GM19238 (cell line): ENCODE measurements around the gene HPS4.
"Not testable (repeated sequence)": the region's sequence is repeated elsewhere in the genome, so short reads cannot be mapped to it uniquely, and the experiment has no call there.

Experiments
- DNase-seq: peaks from one replicate; pipeline ENCODE4 v3.0.0; 2011; ENCODE audit warnings: low spot score; ENCODE audit not compliant: insufficient read length

Gene HPS4

DNA sequence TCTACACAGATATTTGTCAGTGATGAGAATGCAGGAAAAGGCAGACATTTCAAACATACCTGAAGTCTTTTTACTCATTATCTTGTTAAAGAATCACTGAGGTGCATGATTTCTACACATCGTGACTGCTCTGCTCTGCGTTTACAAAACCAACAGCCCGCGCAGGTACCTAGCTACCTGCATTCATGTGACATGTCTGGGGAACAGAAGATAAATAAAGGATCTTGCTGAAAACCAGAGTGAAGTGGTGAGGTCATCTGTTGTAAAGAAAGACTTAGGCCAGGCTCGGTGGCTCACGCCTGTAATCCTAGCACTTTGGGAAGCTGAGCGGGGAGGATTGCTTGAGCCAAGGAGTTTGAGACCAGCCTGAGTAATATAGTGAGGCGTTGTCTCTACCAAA lies 38.8 kb downstream of the HPS4 start:
- DNase-seq = no peak

DNA sequence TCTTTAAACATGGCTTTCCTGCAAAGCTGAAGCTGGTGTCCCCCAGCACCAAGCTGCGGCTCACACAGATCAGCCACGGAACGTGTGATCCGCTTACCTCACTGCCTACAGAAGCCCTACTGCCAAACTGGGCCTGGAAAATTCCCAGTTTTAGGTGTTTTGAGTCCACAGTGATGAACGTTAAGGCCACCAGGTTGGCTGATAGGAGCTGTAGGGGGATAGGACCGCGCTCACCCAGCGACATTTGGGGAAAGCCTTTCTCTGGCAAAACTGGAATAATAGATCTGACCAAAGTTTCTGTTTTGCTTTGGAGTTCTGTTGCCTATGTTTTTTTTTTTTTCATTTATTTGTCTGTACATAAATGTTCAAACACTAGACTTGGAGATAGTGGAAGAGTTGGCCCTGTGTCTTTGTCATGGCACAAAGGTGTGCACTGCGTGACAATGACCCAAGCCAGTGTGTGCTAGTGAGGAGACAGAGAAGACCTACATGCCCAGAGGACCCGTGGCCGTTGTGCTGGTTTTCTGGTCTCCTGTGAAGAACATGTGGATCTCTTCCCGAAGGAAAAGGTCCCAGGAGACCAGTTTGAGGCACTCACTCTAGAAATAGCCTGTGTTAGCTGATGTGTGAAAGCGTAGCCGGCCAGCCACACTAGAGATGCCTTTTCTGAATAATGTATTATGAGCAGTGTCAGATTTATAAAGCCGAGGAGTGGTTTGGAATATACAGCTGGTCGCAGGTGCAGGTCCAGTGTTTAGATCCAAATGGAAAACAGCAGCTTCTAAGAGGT lies 39.5 kb downstream of the HPS4 start:
- no peak for DNase-seq

DNA sequence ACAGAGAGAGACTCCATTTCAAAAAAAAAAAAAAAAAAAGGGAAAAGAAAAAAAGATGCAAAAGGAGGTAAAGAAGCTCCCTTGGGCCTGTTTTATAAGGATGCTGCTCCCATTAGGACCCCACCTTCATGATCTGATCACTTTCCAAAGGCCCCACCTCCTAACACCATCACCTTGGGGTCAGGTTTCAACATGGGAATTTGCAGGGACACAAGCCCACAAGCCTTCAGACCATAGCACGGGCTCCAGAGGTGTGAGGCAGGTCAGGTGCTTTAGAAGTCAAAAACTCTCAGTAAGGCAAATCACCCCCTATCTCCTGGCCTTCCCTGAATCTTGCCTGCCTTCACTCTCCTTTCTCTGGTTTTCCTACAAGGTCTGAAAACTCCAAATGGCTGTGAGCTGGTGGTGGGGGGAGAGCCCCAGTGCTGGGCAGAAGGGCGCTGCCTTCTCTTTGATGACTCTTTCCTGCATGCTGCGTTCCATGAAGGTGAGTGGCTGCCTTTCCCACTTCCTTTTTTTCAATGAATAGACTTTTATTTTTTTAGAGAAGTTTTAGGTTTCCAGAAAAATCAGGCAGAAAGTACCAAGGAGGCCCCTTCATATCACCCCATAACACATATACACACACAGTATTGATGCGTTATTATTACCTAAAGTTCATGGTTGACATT lies 41.4 kb downstream of the HPS4 start:
- no peak for DNase-seq

DNA sequence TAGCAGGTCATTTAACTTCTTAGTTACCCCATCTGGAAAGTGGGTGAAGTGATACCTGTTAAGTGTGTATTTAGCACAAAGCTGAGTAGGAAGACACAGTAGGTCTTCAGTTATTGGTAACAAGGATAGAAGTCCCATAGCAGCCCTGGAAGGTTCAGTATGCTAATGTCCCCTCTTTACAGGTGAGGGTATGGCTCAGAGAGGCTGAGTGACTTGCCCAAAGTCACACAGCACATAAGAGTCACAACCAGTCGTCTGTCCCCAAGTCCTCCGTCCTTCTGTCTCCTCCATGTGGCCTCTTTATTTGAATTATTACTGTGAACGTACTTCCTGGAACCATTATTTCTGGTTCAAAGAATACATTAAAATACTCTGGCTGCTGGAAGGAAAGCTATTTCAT lies 44.0 kb downstream of the HPS4 start:
- DNase-seq = no peak

DNA sequence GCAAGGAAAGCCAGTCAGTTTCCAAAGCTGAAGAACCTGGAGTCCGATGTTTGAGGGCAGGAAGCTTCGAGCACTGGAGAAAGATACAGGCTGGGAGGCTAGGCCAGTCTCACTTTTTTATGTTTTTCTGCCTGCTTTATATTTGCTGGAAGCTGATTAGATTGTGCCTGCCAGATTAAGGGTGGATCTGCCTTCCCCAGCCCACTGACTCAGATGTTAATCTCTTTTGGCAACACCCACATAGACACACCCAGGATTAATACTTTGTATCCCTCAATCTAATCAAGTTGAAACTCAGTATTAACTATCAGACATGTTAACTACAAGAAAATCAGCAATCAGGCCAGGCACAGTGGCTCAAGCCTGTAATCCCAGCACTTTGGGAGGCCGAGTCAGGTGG lies 44.8 kb downstream of the HPS4 start:
- not testable (repeated sequence) for DNase-seq

DNA sequence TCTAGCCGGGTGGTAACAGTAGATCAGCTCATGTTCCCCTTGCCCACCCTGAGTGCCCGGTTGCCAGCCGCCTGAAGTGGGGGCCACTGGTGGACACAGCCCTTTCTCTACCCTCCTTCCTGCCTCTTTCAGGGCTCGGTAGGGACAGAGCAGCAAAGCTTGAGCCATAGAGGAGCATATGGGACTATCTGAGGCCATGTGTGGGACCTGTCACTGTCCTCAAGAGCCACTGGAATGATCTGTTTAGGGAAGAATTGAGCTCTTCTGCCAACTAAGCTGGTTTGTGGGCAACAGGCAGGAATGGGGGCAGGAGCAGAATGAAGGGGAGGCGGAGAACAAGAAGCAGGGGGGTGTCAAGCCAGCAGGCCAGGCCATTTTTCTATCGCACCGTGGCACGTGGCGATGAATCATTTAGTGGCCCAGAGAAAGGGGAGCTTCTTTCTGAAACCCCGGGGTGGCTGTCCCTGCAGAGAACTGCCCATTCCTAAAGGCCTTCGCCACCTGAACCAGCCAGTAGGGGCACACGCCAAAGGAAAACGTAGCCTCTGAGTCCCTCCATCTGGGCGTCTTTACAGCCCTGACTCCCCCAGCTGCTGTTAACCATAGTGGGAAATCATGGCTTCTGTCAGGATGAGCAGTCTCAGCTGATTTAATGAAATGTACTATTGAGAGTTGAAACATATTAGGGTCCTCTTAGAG lies 45.7 kb downstream of the HPS4 start:
- DNase-seq = no peak

DNA sequence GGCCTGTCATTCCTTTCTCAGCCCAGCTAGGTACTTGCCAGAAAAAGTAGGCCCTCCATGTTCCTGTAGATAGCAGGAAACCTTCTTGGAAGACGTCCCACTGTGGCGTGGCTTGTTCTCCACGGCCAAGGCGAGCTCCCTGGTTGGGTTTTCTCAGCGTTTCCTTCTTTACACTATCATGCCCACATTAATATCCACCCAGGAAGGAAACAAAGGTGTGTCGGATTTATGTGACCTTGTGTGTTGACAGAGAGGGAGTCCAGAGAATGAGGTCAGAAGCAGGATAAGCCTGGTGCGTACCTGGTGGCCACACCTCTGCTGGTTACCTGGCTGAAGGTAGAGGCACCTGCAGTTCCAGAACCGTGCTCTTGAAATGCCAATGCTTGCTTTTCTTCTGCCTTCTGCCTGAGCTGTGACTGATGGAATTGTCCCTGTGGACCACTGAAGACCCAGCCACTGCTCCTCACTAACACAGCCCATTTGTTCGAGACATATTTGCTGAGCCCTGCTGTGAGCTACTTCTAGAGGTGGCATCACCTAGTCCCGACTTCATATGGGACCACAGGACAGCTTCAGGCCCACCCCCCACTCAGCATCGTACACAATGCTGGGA lies 46.6 kb downstream of the HPS4 start:
- DNase-seq = no peak

DNA sequence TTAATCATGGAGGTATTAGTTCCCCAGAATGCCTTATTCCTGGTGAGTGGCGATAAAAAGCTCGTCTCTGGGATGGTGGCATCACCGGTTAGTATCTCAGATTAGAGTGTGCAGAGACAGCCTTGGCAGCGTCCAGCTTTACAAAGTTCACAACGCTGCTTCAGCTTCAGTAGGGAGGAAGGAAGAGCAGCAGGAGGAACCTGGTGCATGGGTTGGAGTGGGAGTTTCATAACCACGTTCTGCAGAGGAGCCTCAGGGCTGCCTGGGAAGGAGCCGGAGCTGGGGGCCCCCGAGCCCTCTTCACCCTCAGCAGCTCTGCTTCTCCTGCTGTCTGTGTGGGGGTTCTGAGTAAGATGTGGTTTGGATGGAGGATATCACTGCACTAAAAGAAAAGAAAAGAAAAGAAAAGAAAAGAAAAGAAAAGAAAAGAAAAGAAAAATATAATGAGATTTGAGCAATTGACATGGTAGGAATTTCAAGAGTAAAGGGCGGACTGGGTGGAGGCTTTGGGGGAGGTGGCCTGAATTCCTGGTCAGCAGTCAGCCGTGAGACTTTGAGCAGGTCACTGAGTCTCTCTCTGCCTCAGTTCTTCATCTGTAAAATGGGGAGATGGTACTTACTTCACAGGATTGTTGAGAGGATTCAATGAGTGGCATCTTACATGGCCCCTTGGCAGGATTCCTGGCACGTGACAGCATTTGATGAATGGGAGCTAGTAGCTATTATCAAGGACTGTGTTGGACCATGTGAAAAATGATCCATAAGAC lies 48.1 kb downstream of the HPS4 start:
- no peak for DNase-seq

DNA sequence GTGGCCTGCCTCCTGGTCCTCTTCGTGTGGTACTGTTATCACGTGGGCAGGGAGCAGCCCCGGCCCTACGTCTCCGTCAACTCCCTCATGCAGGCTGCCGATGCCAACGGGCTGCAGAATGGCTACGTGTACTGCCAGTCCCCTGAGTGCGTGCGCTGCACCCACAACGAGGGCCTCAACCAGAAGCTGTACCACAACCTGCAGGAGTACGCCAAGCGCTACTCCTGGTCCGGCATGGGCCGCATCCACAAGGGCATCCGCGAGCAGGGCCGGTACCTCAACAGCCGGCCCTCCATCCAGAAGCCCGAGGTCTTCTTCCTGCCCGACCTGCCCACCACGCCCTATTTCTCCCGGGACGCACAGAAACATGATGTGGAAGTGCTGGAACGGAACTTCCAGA lies 49.8 kb downstream of the HPS4 start:
- no peak for DNase-seq

DNA sequence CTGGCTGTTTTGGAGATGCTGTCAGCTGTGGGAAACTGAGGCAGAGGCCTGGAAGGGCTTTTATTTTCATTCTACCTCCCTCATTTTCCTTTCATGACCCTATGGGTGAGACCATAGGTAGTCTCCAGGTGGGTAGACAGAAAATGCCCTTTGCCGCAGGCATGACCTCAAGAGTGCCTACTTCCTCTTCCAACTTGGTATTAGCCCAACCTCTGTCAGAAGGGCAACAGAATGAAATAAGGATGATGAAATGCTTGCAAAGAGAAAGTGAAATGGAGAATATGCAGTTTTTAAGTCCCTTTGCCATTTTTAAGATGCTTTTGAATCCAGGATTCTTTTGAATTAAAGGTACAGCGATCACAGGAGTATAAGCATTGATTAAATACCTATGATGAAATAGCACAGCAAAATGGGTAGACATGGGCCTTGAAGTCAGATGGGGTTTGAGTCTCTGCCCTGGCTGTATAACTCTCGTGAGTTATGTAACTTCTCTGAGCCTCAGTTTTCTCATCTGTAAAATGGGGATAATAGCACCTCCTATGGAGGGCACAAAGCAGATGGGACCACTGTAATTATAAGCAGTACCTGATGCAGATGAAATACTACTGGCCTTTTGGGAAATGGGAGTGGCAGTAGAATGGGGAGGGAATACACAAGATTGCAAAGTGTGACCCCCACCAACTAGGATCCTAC lies 50.8 kb downstream of the HPS4 start:
- DNase-seq = peak; percentile 31

DNA sequence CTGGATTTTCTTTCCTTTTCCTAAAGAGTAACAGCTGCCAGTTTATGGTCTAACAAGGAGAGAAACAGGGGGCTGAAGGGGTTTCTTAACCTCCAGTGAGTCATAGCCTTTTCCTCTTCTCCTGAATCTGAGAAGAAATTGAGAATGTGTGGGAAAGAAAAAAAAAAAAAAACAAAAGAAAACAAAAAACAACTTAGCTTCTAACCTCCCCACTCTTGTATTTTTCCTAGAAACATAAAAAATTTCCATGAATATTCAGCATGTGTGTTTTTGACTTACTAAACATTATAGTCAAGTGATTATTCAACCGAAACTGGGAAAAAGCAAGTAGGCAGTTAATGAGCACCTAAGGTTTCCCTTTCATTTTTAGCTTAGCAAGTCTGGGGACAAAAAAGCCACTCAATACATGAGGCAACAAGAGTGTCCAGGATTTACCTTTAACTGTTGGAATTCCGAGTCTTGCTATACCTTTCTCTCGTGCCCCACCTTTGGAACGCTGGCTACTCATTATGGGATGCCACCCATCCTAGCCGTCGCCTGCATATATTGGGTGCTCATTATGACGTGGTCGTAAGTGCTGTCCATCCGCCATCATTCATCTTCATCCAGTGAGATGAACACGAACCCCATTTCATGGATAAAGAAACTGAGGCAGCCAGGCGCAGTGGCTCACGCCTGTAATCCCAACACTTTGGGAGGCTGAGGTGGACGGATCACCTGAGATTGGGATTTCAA lies 52.2 kb downstream of the HPS4 start:
- peak; percentile 40 for DNase-seq

DNA sequence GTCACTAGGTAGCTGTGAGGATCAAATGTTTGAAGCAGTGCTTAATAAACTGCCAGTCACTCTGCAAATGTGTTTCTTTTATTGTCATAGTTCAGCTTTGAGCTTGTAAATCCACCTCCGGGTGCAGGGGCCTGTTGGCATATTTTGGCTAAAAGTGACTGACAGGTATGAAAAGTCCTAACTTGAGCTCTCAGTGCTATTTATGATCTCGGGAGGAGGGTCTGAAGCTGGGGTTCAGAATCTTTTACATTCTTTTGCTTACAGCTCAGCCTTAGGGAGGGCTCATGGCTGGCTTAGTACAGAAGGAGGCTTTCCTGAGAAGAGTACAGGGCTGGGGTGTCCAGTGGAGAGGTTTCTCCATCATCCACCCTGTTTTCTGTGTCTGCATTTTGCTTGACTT lies 53.0 kb downstream of the HPS4 start:
- DNase-seq = no peak

DNA sequence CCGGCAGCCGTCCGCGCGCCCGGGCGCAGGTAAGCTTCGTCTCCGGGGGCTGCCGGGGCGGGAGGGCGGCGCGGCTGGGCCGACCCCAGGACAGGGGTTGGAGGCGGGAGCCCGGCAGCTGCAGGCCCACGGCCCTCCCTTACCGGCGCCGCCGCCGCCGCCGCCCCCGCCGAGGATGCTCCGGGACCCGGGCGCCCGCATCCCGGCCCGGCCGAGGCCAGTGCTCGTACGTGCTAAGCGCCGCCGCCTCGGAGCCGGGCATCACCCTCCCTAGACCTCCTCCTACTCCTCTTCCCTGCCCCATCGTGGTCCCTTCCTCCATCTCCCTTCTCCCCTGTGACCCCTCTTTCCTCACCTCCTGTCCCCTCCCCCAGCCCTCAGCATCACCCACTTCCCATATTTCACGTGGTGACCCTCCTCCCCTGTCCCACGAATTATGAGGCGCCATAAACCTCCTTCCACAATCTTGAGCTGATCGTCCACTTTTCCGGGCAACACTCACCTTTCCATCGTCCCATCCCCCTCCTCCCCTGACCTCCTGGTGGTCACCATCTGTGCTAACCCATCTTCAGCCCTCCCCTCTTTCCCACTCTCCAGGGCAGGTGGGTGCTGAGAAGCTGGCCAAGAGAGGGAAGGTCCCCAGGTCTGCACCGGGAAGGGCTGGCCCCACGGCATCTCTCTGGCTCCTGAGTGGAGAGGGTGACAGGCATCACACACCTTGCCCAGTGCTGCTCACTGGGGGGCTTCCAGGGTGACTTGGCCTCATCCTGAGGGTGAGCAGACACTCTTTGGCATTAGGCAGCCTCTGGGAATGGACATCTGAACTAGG lies 53.9 kb downstream of the HPS4 start:
- no peak for DNase-seq

DNA sequence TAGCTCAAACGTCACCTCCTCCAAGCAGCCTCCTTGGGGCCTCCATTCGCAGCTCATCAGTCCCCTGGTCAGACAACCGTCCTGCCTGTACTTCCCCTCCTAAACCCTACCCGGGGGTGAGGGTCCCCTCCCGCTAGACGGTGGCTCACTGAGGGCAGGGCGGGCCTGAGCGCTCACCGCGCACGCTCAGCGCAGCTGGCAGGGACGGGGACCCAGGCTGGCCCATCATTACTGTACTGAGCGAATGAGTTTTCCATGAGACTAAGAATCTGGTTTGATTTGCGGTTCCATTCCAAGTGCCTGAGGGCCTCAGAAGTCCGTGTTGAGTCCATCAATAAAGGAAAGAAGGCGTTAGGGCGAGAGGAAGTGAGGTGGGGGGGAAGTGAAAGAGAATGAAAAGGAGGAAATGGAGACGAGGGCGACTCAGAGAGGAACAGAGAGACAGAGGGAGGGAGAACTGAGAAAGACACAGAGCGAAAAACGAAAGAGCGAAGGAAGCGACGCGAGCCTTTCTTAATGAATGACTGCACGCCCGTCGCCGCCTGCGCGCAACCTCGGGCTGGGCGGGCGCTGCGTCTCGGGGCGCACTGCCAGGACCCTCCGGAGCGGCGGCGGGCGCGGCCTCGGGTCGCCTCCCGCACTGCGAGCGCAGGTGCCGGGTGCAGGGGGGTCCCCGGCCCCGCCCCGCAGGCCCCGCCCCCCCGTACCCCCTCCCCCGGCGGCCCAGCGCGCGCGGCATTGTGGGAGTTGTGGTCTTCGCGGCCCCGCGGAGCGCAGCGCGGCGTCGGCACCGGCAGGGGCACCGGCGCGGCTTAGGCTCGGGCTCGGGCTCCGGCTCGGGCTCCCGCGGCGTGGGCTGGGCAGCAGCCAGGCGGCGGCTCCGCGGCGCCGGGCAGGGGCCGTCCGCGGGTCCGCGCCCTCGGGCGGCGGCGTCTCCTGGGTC lies 54.8 kb downstream of the HPS4 start, which contains the start of gene ASPHD2:
Gene ASPHD2 (plus strand): TSS at position 746 of the 943 bp plus-strand sequence. CDS start 4,356 bp downstream, outside the sequence.
- peak; percentile 87 for DNase-seq

DNA sequence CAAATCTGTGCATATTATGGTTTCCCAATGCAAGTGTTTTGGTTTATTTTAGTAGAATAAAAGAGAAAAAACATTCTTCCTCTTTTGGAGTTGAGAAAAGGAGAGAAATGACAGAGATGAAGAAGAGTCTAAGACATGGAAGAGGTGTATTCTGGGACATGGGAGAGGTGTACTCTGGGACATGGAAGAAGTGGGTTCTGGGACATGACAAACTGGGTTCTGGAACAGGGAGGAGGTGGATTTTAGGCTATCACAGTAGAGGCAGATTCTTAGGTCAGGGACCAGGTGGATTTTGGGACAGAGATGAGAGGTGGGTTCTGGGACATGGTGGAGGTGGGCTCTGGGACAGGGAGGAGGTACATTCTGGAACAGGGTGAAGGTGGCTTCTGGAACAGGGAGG lies 56.7 kb downstream of the HPS4 start:
- no peak for DNase-seq

DNA sequence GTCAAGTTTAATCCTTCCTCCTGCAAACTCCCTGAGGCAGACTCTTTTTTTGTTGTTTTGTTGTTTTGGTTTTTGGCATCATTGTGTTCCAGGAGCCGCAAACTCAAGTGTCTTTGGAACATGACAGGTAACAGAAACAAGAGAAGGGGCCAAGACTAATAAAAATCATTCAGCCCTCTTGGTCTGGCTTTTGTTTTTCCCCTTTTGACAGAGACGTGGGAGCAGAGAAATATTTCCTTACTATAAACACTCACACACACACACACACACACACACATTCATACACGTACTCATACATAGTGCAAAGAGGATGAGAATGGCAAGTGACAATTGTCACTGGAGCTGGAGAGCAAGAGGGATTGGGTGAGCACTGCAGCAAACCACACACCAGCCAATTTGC lies 65.0 kb downstream of the HPS4 start:
- no peak for DNase-seq

DNA sequence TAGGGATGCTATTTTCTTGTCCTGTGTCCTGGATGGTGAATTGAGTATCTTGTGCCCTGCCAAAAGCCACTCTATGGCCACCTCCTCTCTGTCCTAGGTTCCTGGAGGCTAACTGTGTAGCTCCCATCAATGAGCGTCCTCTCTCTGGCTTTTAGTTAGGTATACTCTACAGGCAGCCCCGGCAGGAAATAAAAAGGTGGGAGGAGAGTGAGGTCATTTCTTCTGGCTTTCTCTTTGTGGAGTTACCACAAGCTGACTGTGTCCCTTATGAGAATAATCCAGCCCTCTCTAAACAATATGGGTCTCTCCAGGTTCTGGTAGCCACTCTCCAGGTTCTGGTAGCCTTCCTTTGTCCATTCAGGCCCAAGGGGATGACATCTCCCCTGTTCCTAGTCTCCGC lies 66.2 kb downstream of the HPS4 start:
- DNase-seq = no peak
